K562 (cell line): ENCODE results near the gene HUS1. TPM values are rescaled to one million over a fixed set of nuclear protein-coding genes. Genes with fewer than 3 reads are reported as not detected.

Source experiments
- ATAC-seq: fragments of 200-7000 bp; cut with Tn5 transposase; 3 replicates; pipeline ENCODE4 v1.9.1; 2020; ENCODE audit warnings: moderate library complexity
- BruUV-seq: library from RNA; stranded (reverse); fragments of 400-500 nt; replicated peaks from 2 replicates; lab custom pipeline; 2021; lab: Mats Ljungman, UMichigan
- CTCF ChIA-PET: fragments of 300-600 bp; formaldehyde crosslinking; extraction: SDS; loops from one replicate; lab custom pipeline; 2021; ENCODE audit warnings: low intra/inter-chr PET ratio; lab: Yijun Ruan, JAX
- POLR2A ChIA-PET: fragments of 300-600, 350-650 bp; sonication (Branson Sonifier 250); formaldehyde crosslinking; extraction: SDS; loops from one replicate; lab custom pipeline; 2021; ENCODE audit warnings: antibody characterized with exemption, inconsistent platforms; lab: Yijun Ruan, JAX
- DNase-seq, 4 experiments: peaks; one replicate each; pipeline versions ENCODE4 v3.0.0 to v3.0.0-alpha.2; 2011 to 2018; ENCODE audit warnings: low spot score in 3 of 4, mixed read lengths in 3 of 4; ENCODE audit errors: extremely low read depth in 1 of 4
- FAIRE-seq: peaks from 2 replicates; lab custom pipeline; 2011; peaks lifted over from hg19 to GRCh38; lab: Jason Lieb, UNC
- H2AFZ ChIP-seq: 2 replicates; pipeline ENCODE4 v1.6.0; 2011; ENCODE audit warnings: low read depth, low read length, control low read depth, inconsistent platforms
- H3K27ac ChIP-seq: fragments of 200-600 bp; 3 replicates; pipeline ENCODE4 v1.8.0; 2011; ENCODE audit warnings: low read depth, mild to moderate bottlenecking, control low read depth, inconsistent platforms, low read length, moderate library complexity, mixed read lengths; ENCODE audit errors: extremely low read depth
- H3K27me3 ChIP-seq, 2 experiments: fragments of 300-600 bp in 1 of 2; 2 replicates in 1 of 2; 3 replicates in 1 of 2; pipeline versions ENCODE4 v1.6.0 to v1.8.0; 2011; ENCODE audit warnings: inconsistent platforms in 2 of 2, low read length in 2 of 2, mild to moderate bottlenecking in 1 of 2, mixed read lengths in 1 of 2, moderate library complexity in 1 of 2; ENCODE audit not compliant: control insufficient read depth in 2 of 2, insufficient read depth in 2 of 2
- H3K36me3 ChIP-seq: fragments of 300-600 bp; 3 replicates; pipeline ENCODE4 v1.8.0; 2011; ENCODE audit warnings: mild to moderate bottlenecking, low read length, inconsistent platforms; ENCODE audit not compliant: control insufficient read depth, insufficient read depth
- H3K4me1 ChIP-seq, 2 experiments: fragments of 200-600 bp in 1 of 2; replicated peaks in 1 of 2; 2 replicates in 1 of 2; 3 replicates in 1 of 2; pipeline versions ENCODE4 v1.5.1 to v1.8.0; 2011; ENCODE audit warnings: inconsistent platforms in 2 of 2, low read length in 2 of 2, mild to moderate bottlenecking in 1 of 2, mixed read lengths in 1 of 2, moderate library complexity in 1 of 2; ENCODE audit not compliant: control insufficient read depth in 2 of 2, insufficient read depth in 2 of 2
- H3K4me2 ChIP-seq: 2 replicates; pipeline ENCODE4 v1.6.1; 2011; ENCODE audit warnings: low read length, control low read depth, inconsistent platforms, mixed read lengths; ENCODE audit not compliant: insufficient read depth
- H3K4me3 ChIP-seq: fragments of 200-600 bp; sonication (generic), shearing (Covaris generic); 2 replicates; pipeline ENCODE4 v1.5.1; 2016; ENCODE audit warnings: control low read depth, inconsistent platforms
- H3K79me2 ChIP-seq: fragments of 200-600 bp; 3 replicates; pipeline ENCODE4 v1.8.0; 2011; ENCODE audit warnings: low read length, inconsistent platforms; ENCODE audit not compliant: control insufficient read depth, insufficient read depth
- H3K9ac ChIP-seq, 2 experiments: 2 replicates each; pipeline versions ENCODE4 v1.6.0 to v1.6.1; 2011; ENCODE audit warnings: low read depth in 2 of 2, low read length in 2 of 2, control low read depth in 1 of 2, inconsistent platforms in 1 of 2, mild to moderate bottlenecking in 1 of 2, mixed read lengths in 1 of 2; ENCODE audit not compliant: insufficient read depth in 1 of 2
- H3K9me1 ChIP-seq: one replicate; pipeline ENCODE4 v1.6.0; 2011; ENCODE audit warnings: inconsistent platforms, mild to moderate bottlenecking, low read length, moderate library complexity; ENCODE audit not compliant: control insufficient read depth, insufficient read depth
- H3K9me3 ChIP-seq: replicated peaks from 2 replicates; pipeline ENCODE4 v1.5.1; 2011; ENCODE audit warnings: low read depth, low read length, inconsistent platforms; ENCODE audit not compliant: control insufficient read depth, insufficient read depth
- H4K20me1 ChIP-seq: replicated peaks from 2 replicates; pipeline ENCODE4 v1.6.1; 2011; ENCODE audit warnings: low read length, inconsistent platforms, mixed read lengths; ENCODE audit not compliant: control insufficient read depth, insufficient read depth
- POLR2G ChIP-seq: fragments of 200-400 bp; formaldehyde crosslinking; IDR thresholded peaks from 2 replicates; pipeline ENCODE4 v1.6.1; 2017; ENCODE audit warnings: low read depth, mild to moderate bottlenecking, antibody characterized with exemption, low read length, moderate library complexity
- PYGO2 ChIP-seq: fragments of 450-650 bp; IDR thresholded peaks from 2 replicates; pipeline ENCODE4 v1.6.1; 2016; ENCODE audit warnings: mild to moderate bottlenecking, missing genetic modification characterization, moderate library complexity, missing compliant biosample characterization
- ZBTB33 ChIP-seq: sonication (generic); formaldehyde crosslinking; IDR thresholded peaks from 2 replicates; pipeline ENCODE4 v1.8.1; 2023; ENCODE audit warnings: mild to moderate bottlenecking, missing genetic modification reagents
- WGBS: fragments of 100-300 bp; shearing (Covaris generic); methylation state at CpG from one replicate; pipeline ENCODE4 v1.1.6; 2016; ENCODE audit warnings: low coverage, mixed read lengths; ENCODE audit not compliant: insufficient coverage; ENCODE audit errors: missing lambda C conversion rate; 5-methylcytosine and 5-hydroxymethylcytosine counted together
- in situ Hi-C: fragments of 300-500 bp; cut with MboI; formaldehyde crosslinking; loops from 4 replicates; pipeline ENCODE4 v1.15.0; 2018; ENCODE audit warnings: inconsistent platforms, mixed read lengths
- intact Hi-C: fragments of 100-400 bp; cut with micrococcal nuclease; formaldehyde crosslinking; loops from 2 replicates; pipeline ENCODE4 v1.14.2; 2022
- polyA plus RNA-seq, 8 experiments: library from polyadenylated mRNA; depleted of rRNA in 4 of 8; stranded (reverse) in 5 of 8; unstranded in 3 of 8; fragments of >200 nt; fragmentation: Nextera tagmentation in 2 of 8; fragmentation: Illumina TruSeq in 1 of 8; extraction: Ambion mirVana in 2 of 8; extraction: Trizol in 1 of 8; gene quantifications; 2 replicates each; pipeline versions ENCODE4 v1.2.1 to v1.2.3, GENCODE V29; 2011 to 2014; ENCODE audit warnings: inconsistent platforms in 1 of 8, missing spikeins in 1 of 8
- total RNA-seq, 7 experiments: library from RNA; depleted of rRNA in 6 of 7; stranded (reverse); fragments of >200 nt in 6 of 7; fragmentation: Illumina TruSeq in 2 of 7; extraction: Trizol in 2 of 7; gene quantifications; 2 replicates each; pipeline versions ENCODE4 v1.2.1 to v1.2.3, GENCODE V29; 2011 to 2021; ENCODE audit warnings: low replicate concordance in 1 of 7

HUS1 gene
- total and polyA plus RNA-seq, 9 of the 15 experiments (the other 6 are each of a cell fraction or from before 2014, with no cell fraction given), result 11.5 to 27.0 (median 16.5) TPM

GRCh38 chr7:47931005-47932004 lies 48.1 kb downstream of the HUS1 start:
- H3K4me2 ChIP-seq, result no peak overlapping the region
- no TSS peak for BruUV-seq
- no peak overlapping the region for H3K9ac ChIP-seq
- ChIA-PET POLR2A (interaction anchor here (0.6 kb wide), 1 partner anchor 635 kb away, joined by 3 read pairs; no protein-coding TSS in a partner anchor), CTCF (no interaction called here)
- no peaks in the 10 kb centered on the region for H3K9me1 ChIP-seq
- H3K27me3 ChIP-seq, result peaks cover 12 to 48% of the 10 kb centered on the region in 2 experiments; a peak in 4 of 5 replicates
- H3K79me2 ChIP-seq, result no peaks in the 10 kb centered on the region
- intact Hi-C loops (no loop called here), in situ Hi-C loops (no loop called here)
- H2AFZ ChIP-seq, result no peak overlapping the region
- H3K4me3 ChIP-seq, result no peak overlapping the region
- H3K9me3 ChIP-seq, result no peaks in the 10 kb centered on the region
- TF ChIP-seq POLR2G (no peak), ZBTB33 (CRISPR knock-in tag) (no peak), PYGO2 (tag) (no peak)
- under 1% methylated on average over 18 of the region's 18 CpGs for WGBS
- no peaks in the 10 kb centered on the region for H3K36me3 ChIP-seq
- no peaks in the 10 kb centered on the region for H4K20me1 ChIP-seq
- no peaks in the 10 kb centered on the region; a peak in 1 of 5 replicates for H3K4me1 ChIP-seq
- no peak overlapping the region for H3K27ac ChIP-seq
- no peak for DNase-seq
- ATAC-seq, result no peak
- FAIRE-seq, result no peak
